ENCODE results near the gene TMEM52. TPM values are rescaled to one million over a fixed set of nuclear protein-coding genes. Genes with fewer than 3 reads are reported as not detected.

The TMEM52 gene
- total RNA-seq, 1 donor from 2014 or later: 3.9 TPM

DNA sequence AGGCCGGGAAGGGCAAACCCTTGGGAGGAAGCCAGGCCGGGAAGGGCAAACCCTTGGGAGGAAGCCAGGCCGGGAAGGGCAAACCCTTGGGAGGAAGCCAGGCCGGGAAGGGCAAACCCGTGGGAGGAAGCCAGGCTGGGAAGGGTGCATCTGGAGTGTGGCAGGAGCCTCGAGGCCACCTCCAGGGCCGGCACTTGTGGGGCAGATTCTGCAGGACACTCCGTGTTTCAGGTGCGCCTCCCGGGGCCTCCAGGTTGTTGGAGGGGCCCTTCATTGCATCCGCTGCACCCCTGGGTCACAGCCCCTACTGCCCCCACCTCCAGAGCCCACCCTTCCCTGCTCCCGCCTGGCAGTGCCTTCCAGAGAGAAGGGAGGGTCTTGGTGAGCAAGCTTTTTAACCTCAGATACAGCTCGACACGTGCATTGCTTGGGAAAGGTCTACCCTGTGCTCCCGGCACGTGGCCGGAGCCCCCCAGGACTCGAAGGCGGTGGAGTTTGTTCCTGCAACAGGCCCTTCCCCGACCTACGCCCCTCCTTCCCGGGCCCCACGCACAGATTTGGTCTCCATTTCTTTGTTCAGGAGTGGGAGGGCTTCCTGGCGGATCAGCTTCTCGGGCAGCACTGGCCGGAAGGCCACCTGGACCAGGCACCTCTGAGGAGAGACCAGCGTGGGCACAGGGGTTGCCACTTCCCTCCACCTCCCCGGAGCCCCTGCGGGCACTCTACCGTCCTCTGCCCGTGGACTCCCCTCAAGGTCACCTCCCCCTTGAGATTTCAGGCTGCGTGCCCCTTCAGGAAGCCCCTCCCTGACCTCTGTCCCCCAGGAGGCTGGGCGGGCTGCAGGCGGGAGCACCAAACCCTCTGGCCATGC, 9.4 kb upstream of the TMEM52 start:
- H3K27me3 Mint-ChIP-seq: no peaks in the 10 kb centered on the region
- H3K4me1 Mint-ChIP-seq (ENCODE audit: unreplicated experiment): no peaks in the 10 kb centered on the region
- H3K27ac Mint-ChIP-seq: no peak overlapping the region
- TF ChIP-seq, protein P1, sequence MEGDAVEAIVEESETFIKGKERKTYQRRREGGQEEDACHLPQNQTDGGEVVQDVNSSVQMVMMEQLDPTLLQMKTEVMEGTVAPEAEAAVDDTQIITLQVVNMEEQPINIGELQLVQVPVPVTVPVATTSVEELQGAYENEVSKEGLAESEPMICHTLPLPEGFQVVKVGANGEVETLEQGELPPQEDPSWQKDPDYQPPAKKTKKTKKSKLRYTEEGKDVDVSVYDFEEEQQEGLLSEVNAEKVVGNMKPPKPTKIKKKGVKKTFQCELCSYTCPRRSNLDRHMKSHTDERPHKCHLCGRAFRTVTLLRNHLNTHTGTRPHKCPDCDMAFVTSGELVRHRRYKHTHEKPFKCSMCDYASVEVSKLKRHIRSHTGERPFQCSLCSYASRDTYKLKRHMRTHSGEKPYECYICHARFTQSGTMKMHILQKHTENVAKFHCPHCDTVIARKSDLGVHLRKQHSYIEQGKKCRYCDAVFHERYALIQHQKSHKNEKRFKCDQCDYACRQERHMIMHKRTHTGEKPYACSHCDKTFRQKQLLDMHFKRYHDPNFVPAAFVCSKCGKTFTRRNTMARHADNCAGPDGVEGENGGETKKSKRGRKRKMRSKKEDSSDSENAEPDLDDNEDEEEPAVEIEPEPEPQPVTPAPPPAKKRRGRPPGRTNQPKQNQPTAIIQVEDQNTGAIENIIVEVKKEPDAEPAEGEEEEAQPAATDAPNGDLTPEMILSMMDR (conservative IDR thresholded peaks at IDR 0.05): no peak
- H3K9me3 Mint-ChIP-seq: no peaks in the 10 kb centered on the region
- H3K36me3 Mint-ChIP-seq: no peaks in the 10 kb centered on the region
- H3K4me3 Mint-ChIP-seq: no peak overlapping the region
- no peak for DNase-seq (ENCODE audit: extremely low spot score, unreplicated experiment)

DNA sequence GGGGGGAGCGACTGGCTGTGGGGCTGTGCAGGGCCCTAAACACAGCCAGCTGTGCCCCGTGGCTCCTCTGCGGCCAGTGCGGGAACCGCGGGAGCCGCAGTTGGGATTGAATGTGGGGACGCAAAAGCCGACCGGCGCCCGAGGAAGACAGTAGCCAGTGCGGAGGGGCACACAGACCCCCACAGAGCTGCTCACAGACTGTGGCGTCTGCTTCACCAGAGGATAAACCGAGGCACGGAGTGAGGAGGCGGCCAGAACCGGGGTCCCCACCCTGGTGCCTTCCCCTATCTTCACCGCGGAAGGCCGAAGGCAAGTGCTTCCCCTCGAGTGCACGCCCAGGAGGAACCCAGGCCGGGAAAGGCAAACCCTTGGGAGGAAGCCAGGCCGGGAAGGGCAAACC, 8.7 kb upstream of the TMEM52 start:
- Mint-ChIP-seq H3K27me3 (no peaks in the 10 kb centered on the region), H3K9me3 (no peaks in the 10 kb centered on the region), H3K27ac (no peak overlapping the region), H3K4me1 (ENCODE audit: unreplicated experiment) (no peaks in the 10 kb centered on the region), H3K4me3 (no peak overlapping the region), H3K36me3 (no peaks in the 10 kb centered on the region)
- TF ChIP-seq, protein P1 (conservative IDR thresholded peaks at IDR 0.05): no peak
- no peak for DNase-seq (ENCODE audit: extremely low spot score, unreplicated experiment)

DNA sequence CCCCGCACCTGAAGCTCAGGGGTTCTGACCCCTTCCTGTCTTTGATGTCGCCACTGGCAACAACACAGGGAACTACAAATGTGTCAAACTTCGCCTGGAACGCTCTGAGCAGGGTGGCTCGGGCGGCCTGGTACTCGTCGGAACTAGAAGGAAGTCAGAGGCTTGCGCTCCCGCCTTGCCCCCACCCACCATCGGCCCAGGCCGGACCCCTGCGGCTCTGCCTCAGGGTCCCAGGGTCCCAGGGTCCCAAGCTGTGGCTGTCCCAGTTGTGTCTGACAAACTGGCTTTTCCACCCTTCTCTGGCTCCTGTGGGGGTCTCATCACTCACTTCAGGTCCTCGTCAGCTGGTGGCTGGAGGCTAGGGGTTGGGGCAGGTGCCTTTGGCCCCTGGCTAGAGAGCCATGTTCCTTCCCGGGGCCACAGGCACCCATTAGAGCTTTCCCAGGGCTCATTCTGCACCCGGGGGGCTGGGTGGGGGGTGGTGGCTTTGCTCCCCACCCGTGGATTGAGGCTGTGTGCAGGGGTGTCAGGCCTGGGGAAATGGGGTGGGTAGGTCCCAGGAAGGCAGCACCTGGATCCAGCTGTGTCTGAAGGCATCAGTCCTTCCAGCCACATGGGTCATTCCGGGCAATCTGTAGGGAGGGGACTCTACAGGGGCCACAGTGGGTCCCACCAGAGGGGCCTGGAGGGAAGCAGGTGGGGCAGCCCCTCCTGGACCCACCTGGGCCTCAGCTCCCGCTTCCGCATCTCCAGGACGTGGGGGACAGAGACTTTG, 8.0 kb upstream of the TMEM52 start:
- no peak overlapping the region for H3K27ac Mint-ChIP-seq
- no peak overlapping the region for H3K4me3 Mint-ChIP-seq
- no peaks in the 10 kb centered on the region for H3K9me3 Mint-ChIP-seq
- DNase-seq (ENCODE audit: extremely low spot score, unreplicated experiment): peak; percentile 67
- no peaks in the 10 kb centered on the region for H3K36me3 Mint-ChIP-seq
- H3K4me1 Mint-ChIP-seq (ENCODE audit: unreplicated experiment): no peaks in the 10 kb centered on the region
- H3K27me3 Mint-ChIP-seq: no peaks in the 10 kb centered on the region
- TF ChIP-seq, protein P1 (conservative IDR thresholded peaks at IDR 0.05): no peak

DNA sequence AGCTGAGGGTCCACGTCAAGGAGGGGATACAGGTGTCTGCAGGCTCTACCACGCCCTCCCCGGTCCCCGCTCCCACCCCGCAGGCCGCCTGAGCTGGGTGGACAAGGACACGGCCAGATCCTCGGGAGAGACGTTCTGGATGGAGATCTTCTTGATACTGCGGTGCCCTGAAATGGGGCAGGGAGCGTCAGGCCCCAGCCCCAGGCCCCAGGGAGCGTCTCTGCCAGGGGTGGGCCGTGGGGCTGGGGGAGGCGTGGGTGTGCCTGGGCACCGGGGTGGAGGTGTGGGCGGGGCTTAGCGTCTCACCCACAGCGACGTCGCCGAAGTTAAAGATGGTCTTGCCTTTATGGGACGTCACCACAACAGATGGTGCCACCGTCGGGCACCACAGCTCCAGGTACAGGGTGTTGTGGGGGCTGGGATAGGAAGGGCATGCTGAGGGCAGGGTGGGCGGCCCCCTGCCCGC, 7.3 kb upstream of the TMEM52 start:
- no peak for DNase-seq (ENCODE audit: extremely low spot score, unreplicated experiment)
- no peak overlapping the region for H3K4me3 Mint-ChIP-seq
- H3K9me3 Mint-ChIP-seq: no peaks in the 10 kb centered on the region
- no peaks in the 10 kb centered on the region for H3K4me1 Mint-ChIP-seq (ENCODE audit: unreplicated experiment)
- no peaks in the 10 kb centered on the region for H3K27me3 Mint-ChIP-seq
- TF ChIP-seq, protein P1 (conservative IDR thresholded peaks at IDR 0.05): no peak
- no peaks in the 10 kb centered on the region for H3K36me3 Mint-ChIP-seq
- H3K27ac Mint-ChIP-seq: no peak overlapping the region

DNA sequence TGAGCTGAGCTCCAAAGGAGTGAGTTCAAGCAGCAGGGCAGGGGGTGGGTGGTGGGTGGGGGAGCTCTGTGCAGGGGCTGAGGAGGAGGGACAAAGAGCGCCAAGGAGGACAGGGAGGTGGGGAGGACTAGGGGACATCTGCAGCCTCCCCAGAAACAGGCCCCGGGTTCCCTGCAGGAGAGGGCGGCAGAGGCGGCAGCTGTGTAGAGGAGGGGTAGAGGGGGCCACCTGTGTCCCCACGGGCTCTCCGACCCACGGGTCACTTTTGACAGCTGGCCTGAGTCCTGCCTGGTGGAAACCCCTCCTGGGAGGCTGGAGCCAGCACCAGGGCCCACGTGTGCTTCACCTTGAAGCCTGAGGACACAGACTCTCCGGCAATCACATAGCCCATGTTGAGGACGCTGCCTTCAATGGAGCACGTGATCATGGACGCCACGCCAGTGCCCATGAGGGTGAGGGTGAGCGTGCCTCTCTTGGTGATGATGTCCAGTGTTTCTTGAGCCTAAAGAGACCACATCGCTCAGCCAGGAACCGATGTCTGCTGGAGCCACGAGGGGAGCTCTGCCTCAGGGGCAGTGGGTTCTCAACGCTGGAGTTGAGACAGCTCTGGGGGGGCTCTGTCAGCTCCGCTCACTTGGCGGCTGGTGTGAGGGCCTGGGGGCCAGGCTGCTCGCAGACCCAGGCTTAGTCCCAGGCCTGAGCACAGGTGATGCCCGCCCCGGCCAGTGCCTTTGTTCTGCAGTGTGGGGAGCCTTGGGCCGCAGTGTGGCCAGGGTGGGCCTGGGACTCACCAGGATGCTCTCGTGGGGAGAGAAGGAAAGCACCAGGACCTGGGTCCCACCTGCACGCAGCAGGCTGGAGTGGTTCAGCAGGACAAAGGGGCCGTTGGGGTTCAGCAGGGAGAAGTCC, 6.6 kb upstream of the TMEM52 start:
- no peaks in the 10 kb centered on the region for H3K9me3 Mint-ChIP-seq
- H3K4me1 Mint-ChIP-seq (ENCODE audit: unreplicated experiment): no peaks in the 10 kb centered on the region
- TF ChIP-seq, protein P1 (conservative IDR thresholded peaks at IDR 0.05): no peak
- no peak for DNase-seq (ENCODE audit: extremely low spot score, unreplicated experiment)
- no peak overlapping the region for H3K4me3 Mint-ChIP-seq
- H3K27me3 Mint-ChIP-seq: no peaks in the 10 kb centered on the region
- no peaks in the 10 kb centered on the region for H3K36me3 Mint-ChIP-seq
- H3K27ac Mint-ChIP-seq: no peak overlapping the region

Data from type B pancreatic cell (in vitro differentiated cells).